Dendritic cell treated with granulocyte-macrophage colony-stimulating factor and Interleukin-4, amounts not matched to agents 40 ng/mL and 50 ng/mL, for 4 days (primary cell): ENCODE results near the gene GLS2.

Experiments
- H3K27ac Mint-ChIP-seq: one replicate; pipeline ENCODE4 v1.8.0; 2022; ENCODE audit warnings: mild to moderate bottlenecking, mixed read lengths
- H3K27me3 Mint-ChIP-seq: one replicate; pipeline ENCODE4 v1.8.0; 2022; ENCODE audit warnings: mild to moderate bottlenecking, mixed read lengths
- H3K36me3 Mint-ChIP-seq: one replicate; pipeline ENCODE4 v1.8.0; 2022; ENCODE audit warnings: low read depth, mixed read lengths
- H3K4me1 Mint-ChIP-seq: one replicate; pipeline ENCODE4 v1.8.0; 2022; ENCODE audit warnings: low read depth, mixed read lengths
- H3K4me3 Mint-ChIP-seq: one replicate; pipeline ENCODE4 v1.8.0; 2022; ENCODE audit warnings: mild to moderate bottlenecking, moderate library complexity, mixed read lengths
- H3K9me3 Mint-ChIP-seq: one replicate; pipeline ENCODE4 v1.8.0; 2022; ENCODE audit warnings: mixed read lengths
- intact Hi-C: fragments of 100-400 bp; cut with micrococcal nuclease; formaldehyde crosslinking; loops from one replicate; pipeline ENCODE4 v1.15.0; 2022

GLS2 gene

DNA sequence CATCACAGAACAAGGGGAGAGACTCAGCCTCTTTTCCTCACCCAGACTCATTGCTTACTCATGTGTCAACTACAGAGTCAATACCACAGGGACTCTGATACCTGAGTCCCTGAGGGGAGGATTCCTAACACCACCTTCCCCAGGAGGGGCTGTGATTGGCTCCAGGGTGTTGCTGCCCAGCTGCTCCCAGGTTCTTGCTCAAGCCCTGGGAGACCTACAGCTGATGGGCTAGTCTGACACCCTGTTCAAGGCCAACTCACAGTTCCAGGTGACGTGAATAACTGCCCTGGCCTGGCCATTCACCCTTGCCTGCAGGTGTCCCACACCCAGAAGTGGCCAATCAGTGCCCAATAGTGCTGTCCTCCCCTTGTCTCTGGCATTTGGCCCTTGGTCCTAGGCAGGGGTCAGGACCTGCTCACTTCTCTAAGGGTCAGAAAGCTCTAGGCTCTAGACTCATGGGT, 11.0 kb downstream of the GLS2 start:
- no peak overlapping the region for H3K27ac Mint-ChIP-seq
- H3K9me3 Mint-ChIP-seq, result no peaks in the 10 kb centered on the region
- intact Hi-C loops, result no loop called here
- peaks cover 7% of the 10 kb centered on the region for H3K4me1 Mint-ChIP-seq
- H3K36me3 Mint-ChIP-seq, result no peaks in the 10 kb centered on the region
- H3K4me3 Mint-ChIP-seq, result no peak overlapping the region
- no peaks in the 10 kb centered on the region for H3K27me3 Mint-ChIP-seq

DNA sequence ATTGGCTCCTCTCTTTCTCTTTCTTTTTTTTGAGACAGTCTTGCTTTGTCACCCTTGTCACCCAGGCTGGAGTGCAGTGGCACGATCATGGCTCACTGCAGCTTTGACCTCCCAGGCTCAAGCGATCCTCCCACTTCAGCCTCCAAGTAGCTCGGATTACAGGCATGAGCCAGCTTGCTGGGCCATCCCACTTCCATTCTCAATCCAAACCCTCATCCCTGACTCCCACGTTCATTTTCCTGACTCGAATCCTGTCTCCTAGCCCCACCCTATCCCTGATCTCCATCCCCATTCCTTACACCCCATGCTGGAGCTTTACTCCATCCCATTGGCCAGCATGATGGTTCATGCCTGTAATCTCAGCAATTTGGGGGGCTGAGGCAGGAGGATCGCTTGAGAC, 11.8 kb downstream of the GLS2 start:
- Mint-ChIP-seq H3K27me3 (no peaks in the 10 kb centered on the region), H3K9me3 (no peaks in the 10 kb centered on the region), H3K4me3 (no peak overlapping the region), H3K27ac (no peak overlapping the region), H3K4me1 (peaks cover 16% of the 10 kb centered on the region), H3K36me3 (no peaks in the 10 kb centered on the region)
- intact Hi-C loops, result no loop called here

DNA sequence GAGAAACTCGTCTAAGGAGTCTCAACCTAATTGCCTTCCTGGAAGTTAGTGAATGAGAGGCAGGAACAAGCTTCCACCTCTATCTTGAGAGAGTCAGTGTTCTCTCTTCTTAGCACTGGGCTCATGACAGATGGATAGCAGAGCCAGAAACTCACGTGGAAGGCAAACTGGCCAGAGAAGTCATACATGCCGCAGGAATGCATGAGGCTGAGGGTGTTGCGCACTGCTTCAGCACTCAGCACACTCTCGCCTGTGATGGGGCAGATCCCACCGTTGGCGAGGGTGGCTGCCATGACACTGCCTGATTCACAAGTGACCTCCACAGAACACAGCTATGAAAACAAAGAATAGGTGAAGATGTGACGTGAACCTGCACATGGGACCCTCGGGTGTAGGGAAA, 13.6 kb downstream of the GLS2 start:
- Mint-ChIP-seq H3K36me3 (peaks cover 6% of the 10 kb centered on the region), H3K27ac (no peak overlapping the region), H3K4me1 (peaks cover 22% of the 10 kb centered on the region), H3K9me3 (no peaks in the 10 kb centered on the region), H3K27me3 (no peaks in the 10 kb centered on the region), H3K4me3 (no peak overlapping the region)
- intact Hi-C loops, result no loop called here

DNA sequence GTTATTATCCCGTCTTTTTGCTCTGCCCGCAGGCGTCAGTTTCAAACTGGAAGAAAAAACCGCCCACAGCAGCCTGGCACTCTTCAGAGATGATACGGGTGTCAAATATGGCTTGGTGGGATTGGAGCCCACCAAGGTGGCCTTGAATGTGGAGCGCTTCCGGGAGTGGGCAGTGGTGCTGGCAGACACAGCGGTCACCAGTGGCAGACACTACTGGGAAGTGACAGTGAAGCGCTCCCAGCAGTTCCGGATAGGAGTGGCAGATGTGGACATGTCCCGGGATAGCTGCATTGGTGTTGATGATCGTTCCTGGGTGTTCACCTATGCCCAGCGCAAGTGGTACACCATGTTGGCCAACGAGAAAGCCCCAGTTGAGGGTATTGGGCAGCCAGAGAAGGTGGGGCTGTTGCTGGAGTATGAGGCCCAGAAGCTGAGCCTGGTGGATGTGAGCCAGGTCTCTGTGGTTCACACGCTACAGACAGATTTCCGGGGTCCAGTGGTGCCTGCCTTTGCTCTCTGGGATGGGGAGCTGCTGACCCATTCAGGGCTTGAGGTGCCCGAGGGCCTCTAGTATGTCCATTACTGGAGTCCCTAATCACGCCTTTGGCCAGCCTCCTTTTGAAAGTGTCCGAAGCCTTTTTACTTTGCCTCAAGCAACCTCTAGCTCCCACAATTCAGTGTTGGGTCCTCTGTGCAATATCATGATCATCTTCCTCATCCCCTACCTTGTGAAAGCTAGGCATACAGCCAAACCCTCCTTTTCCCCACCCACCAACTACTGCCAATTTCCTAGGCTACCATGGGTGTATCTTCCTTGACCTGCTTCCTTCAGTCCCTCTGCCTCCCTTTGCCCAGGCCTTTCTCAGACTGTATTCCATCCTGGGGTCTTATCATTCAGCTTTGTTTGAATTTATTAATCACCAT, 18.7 kb downstream of the GLS2 start:
- intact Hi-C loops, result loop anchor here (5.0 kb wide), 1 partner anchor 277 kb away; no protein-coding TSS in a partner anchor
- Mint-ChIP-seq H3K4me3 (peak overlapping the region; percentile 94), H3K27me3 (no peaks in the 10 kb centered on the region), H3K27ac (peak overlapping the region; percentile 98), H3K4me1 (peaks cover 31% of the 10 kb centered on the region), H3K36me3 (peaks cover 15% of the 10 kb centered on the region), H3K9me3 (no peaks in the 10 kb centered on the region)

DNA sequence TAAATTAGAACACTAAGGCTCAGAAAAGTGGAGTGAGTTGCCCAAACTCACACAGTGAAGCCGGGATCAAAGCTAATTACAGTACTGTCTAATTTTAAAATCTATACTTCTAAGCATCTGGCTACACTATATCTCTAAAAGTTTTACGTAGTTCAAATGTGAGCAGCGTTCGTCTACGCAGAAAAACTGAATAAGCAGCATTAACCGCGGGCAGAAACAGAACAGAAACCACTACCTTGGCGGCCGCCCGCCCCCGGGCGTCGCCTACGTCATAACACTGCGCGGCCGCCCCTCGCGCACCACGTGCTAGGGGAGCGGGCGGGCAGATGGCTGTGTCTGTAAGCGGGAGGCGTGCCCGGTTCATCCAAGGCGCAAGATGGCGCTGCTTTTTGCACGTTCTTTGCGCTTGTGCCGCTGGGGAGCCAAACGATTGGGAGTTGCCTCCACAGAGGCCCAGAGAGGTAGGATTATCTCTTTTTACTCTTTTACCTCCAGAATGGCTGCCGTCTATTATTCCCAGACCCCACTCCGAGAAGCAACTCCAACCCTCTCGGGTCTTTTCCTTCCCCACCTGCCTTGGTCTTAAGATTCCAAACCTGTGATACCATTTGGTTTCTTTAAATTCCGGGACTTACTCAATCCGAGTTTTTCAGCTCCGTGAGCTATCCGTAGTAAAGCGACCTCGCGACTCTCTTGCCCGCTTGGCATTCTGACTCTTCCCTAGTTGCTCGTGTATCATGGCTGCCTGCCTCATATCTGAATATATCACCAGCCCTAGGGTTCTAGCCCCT, 19.6 kb downstream of the GLS2 start, which contains the start of gene SPRYD4:
TSS of gene SPRYD4 (plus strand) at position 363 of the 791 bp plus-strand sequence. CDS start at position 377, 14 bp downstream.
- H3K27me3 Mint-ChIP-seq, result no peaks in the 10 kb centered on the region
- H3K27ac Mint-ChIP-seq, result peak within 1 kb of the TSS; percentile 98
- H3K4me1 Mint-ChIP-seq, result peaks cover 33% of the 10 kb centered on the region
- H3K36me3 Mint-ChIP-seq, result peaks cover 15% of the 10 kb centered on the region
- no peaks in the 10 kb centered on the region for H3K9me3 Mint-ChIP-seq
- peak within 1 kb of the TSS; percentile 94 for H3K4me3 Mint-ChIP-seq
- intact Hi-C loops, result loop anchor here (1.0 to 5.0 kb wide), 3 partner anchors 19 to 276 kb away; partner anchors contain the start of genes STAT2 and TIMELESS

GRCh38 chr12:56462565-56462964, 25.4 kb downstream of the GLS2 start:
- Mint-ChIP-seq H3K27ac (no peak overlapping the region), H3K36me3 (no peaks in the 10 kb centered on the region), H3K4me3 (no peak overlapping the region), H3K4me1 (peaks cover 7% of the 10 kb centered on the region), H3K9me3 (no peaks in the 10 kb centered on the region), H3K27me3 (no peaks in the 10 kb centered on the region)
- intact Hi-C loops, result no loop called here

GRCh38 chr12:56461235-56462159, 26.5 kb downstream of the GLS2 start:
- H3K4me3 Mint-ChIP-seq, result no peak overlapping the region
- intact Hi-C loops, result no loop called here
- peaks cover 7% of the 10 kb centered on the region for H3K4me1 Mint-ChIP-seq
- H3K27me3 Mint-ChIP-seq, result no peaks in the 10 kb centered on the region
- H3K36me3 Mint-ChIP-seq, result no peaks in the 10 kb centered on the region
- no peaks in the 10 kb centered on the region for H3K9me3 Mint-ChIP-seq
- no peak overlapping the region for H3K27ac Mint-ChIP-seq

DNA sequence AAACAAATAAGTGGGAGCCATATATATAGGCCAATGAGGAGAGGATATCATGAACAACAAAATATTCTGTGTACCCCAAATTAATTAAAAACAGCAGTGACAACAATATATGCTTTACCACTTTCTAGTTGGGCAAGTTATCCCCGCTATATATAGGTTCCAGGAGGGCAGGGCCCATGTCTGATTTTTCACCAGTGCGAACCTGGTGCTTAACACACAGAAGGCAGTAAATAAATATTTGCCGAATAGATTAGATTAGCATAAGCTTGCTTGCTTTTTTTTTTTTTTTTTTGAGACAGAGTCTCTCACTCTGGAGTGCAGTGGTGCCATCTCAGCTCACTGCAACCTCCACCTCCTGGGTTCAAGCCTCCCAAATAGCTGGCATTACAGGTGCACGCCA, 30.1 kb downstream of the GLS2 start:
- Mint-ChIP-seq H3K27me3 (no peaks in the 10 kb centered on the region), H3K4me1 (no peaks in the 10 kb centered on the region), H3K9me3 (no peaks in the 10 kb centered on the region), H3K27ac (peak overlapping the region; percentile 47), H3K4me3 (no peak overlapping the region), H3K36me3 (no peaks in the 10 kb centered on the region)
- intact Hi-C loops, result no loop called here

DNA sequence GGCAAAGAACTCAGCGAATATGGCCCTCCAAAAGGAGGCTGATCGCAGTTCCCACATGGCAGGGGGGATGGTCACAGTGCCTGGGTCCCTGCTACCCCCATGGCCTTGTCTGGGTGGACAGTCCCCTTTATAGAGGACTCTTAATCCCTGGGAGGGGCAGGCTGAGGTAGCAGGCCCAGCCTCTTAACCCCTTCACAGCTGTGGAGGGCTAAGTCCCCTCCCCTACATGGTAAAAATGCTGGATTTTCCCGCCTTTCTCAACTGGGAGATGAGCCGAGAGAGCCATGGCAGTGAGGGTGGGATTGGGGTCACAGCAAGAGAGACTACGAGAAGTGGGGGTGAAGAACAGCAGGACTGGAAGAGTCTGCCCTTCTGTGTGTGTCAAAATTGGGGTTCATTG, 33.4 kb downstream of the GLS2 start, which contains the start of gene MIP:
TSS of gene MIP (minus strand) at position 101 of the 400 bp plus-strand sequence. CDS start at position 57, 44 bp downstream.
- intact Hi-C loops, result no loop called here
- Mint-ChIP-seq H3K9me3 (no peaks in the 10 kb centered on the region), H3K36me3 (no peaks in the 10 kb centered on the region), H3K27ac (no peak within 1 kb of the TSS), H3K4me3 (no peak within 1 kb of the TSS), H3K27me3 (no peaks in the 10 kb centered on the region), H3K4me1 (peaks cover 6% of the 10 kb centered on the region)

- intact Hi-C loops, result no loop called here
- H3K4me3 Mint-ChIP-seq, result no peak overlapping the region
- H3K9me3 Mint-ChIP-seq, result no peaks in the 10 kb centered on the region
- H3K27me3 Mint-ChIP-seq, result no peaks in the 10 kb centered on the region
- H3K27ac Mint-ChIP-seq, result peak overlapping the region; percentile 20
- peaks cover 23% of the 10 kb centered on the region for H3K4me1 Mint-ChIP-seq
- peaks cover 8% of the 10 kb centered on the region for H3K36me3 Mint-ChIP-seq
These were observed 36.8 kb downstream of the GLS2 start for GRCh38 chr12:56451147-56451546.

GRCh38 chr12:56450241-56450640, 37.7 kb downstream of the GLS2 start:
- Mint-ChIP-seq H3K36me3 (peaks cover 8% of the 10 kb centered on the region), H3K4me3 (no peak overlapping the region), H3K4me1 (peaks cover 23% of the 10 kb centered on the region), H3K27me3 (no peaks in the 10 kb centered on the region), H3K27ac (peak overlapping the region; percentile 89), H3K9me3 (no peaks in the 10 kb centered on the region)
- intact Hi-C loops, result no loop called here

- peak overlapping the region; percentile 92 for H3K4me3 Mint-ChIP-seq
- peaks cover 8% of the 10 kb centered on the region for H3K36me3 Mint-ChIP-seq
- no peaks in the 10 kb centered on the region for H3K27me3 Mint-ChIP-seq
- peak overlapping the region; percentile 89 for H3K27ac Mint-ChIP-seq
- no peaks in the 10 kb centered on the region for H3K9me3 Mint-ChIP-seq
- peaks cover 23% of the 10 kb centered on the region for H3K4me1 Mint-ChIP-seq
- intact Hi-C loops, result loop anchor here (1.0 to 5.0 kb wide), 3 partner anchors 19 to 133 kb away; partner anchors contain the start of genes APOF, SPRYD4 and STAT2
These were observed 38.4 kb downstream of the GLS2 start for GRCh38 chr12:56449622-56449984.
